GM19239 (cell line): ENCODE data around the gene KCNH8.

Source experiments
- DNase-seq: peaks from one replicate; pipeline ENCODE4 v3.0.0; 2011; ENCODE audit warnings: low spot score; ENCODE audit not compliant: insufficient read length
- FAIRE-seq: peaks from 2 replicates; lab custom pipeline; 2011; peaks lifted over from hg19 to GRCh38; lab: Jason Lieb, UNC

KCNH8 gene

GRCh38 chr3:19547665-19548464 lies 399.6 kb downstream of the KCNH8 start:
- no peak for FAIRE-seq
- no peak for DNase-seq

DNA sequence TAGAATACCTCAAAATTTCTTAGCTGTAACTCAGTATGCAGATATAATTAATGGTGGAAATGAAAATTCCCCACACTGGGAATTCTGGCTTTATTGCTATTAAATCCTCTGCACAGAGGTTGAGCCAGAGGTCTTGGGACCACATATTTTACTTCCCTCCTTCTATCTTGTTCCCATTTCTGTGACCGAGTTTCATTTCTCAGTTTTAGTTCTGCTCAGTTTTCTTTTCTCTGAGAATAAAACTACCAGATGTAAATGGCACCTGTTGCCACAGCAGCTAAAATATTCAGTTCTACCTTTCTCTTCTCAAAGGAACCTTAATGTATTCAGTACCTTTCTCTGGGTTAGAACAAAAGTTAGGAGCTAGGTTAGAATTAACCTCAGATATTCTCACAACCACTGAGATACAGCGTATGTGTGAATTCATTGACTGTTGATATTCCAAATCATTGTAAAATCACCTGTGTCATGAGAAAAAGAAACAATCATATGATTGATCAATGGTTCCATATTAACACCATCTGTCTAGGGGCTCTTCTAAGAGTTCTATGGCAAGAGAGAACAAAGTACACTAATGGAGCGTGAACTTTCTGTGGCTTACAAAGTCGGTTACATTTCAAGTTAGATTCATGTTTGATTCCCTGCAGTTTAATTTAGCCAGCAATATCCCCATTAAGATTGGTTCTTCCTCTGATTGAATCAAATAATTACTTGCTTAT lies 411.6 kb downstream of the KCNH8 start:
- DNase-seq: no peak
- peak; percentile 52 for FAIRE-seq

- DNase-seq (no peak), FAIRE-seq (no peak)
Observed at GRCh38 chr3:19573644-19574043, 425.3 kb downstream of the KCNH8 start.

- FAIRE-seq (no peak), DNase-seq (no peak)
Observed at GRCh38 chr3:19574268-19574667, 426.0 kb downstream of the KCNH8 start.

- FAIRE-seq: no peak
Observed at GRCh38 chr3:19576343-19576742, 428.0 kb downstream of the KCNH8 start.

More at GRCh38 chr3:19576343-19576742, 428.0 kb downstream of the KCNH8 start:
- no peak for DNase-seq
